ENCODE data around the gene PCDH9.

The PCDH9 gene

DNA sequence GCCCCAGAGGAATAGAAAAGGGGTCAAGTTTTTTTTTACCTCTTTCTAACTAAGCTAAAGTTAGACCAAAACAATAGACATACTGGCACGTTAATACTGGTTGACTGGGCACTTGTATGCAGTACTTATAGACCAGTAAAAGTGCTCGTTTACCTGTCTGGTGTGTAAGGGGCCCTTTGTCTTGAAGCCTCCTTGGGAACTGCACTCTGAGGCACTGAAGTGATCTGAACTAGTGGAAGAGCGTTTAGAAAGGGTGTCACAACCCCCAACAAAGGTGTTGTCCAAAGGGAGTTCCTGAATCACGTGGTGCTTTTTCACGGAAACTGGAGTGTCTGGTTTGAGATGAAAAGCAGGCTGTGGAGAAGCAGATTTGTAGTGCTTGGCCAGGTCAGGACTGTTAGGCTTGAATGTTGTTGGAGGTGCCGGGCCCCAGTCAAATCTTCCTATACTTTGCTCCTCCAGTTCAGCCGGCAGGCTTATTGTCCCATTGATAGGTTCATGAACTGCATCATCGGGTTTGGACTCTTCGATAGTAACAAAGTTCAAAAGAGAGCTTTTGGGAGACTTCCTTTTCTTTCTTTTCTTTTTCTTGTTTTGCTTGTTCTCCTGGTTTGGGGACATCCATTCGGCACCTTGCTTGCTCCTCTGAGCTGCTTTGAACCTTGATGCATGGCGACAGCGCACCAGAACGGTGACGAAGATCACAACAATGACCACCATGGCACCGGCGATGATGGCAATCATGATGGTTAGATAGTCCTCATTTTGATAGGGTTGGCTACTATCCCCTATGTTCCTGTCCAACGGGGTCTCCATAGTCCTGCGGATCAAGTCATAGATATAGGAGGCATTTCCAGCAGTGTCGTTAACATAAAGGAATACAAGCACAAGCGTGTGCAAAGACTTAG, 4.6 kb downstream of the PCDH9 start:
- DNase-seq: no peak

DNA sequence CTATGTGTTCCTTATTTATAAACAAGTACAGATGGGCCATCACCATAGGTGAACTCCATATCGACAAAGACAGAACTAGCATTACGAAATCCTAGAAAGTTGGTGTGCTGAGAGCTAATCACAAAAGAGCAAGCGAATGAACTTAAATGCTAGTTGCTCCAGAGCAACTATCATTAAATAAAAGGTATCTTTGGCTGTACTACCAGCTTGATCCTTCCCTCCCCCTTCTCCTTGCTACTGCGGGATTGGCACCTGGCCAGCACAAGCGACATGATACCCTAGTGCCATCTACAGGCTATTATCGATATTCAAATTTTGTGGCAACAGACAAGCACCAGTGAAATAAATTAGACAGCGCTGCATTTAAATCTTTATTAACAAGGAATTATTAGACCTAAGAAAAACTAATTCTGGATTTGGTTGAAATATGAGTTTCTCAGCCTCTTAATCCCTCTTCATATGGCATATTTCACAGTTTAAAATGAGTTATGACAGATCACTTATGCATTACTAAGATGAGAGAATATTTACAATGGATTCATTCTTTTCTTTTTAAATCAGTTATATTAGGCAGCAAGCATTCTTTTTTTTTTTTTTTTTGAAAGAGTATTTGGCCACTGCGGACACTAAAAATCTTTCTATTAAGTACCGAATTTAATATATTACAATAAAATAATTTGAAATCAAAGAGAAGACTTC, 5.8 kb downstream of the PCDH9 start:
- DNase-seq: peak; percentile 21 to 67 (median 52)

DNA sequence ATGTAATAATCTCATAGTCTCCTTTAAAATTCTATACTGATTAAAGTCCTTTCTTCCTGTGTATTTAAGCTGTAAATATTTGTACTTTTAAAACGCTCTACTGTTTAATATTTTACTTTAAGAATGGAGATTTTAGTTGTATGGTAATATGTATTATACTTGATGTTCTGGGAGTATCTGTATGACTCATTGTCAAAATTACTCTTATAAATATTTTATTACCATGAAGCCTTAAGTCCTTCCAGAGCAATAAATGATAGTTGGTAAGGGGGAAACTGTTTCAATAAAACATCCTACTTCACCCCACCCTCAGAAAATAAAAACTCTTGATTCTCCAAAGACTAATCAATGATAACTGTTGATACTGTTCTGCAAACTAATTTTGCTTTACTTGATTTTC, 6.4 kb downstream of the PCDH9 start:
- DNase-seq: no peak

DNA sequence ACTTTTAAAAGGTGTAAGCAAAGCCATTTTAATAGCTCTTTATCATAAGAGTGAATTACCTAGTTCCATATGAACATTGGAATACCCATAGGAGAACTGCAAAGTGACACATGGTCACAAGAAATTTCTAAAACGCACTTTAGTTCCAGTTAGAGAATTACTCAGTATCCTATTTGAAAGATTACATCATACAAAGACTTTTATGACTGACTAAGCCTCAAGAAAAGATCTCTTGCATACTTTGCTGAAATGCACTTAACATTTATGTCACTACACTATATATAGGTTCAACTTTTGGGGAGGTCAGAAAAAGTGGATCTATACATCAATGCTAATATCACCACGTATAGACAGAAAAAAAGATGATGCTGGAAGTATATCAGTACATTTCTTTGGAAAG, 7.1 kb downstream of the PCDH9 start:
- no peak for DNase-seq

DNA sequence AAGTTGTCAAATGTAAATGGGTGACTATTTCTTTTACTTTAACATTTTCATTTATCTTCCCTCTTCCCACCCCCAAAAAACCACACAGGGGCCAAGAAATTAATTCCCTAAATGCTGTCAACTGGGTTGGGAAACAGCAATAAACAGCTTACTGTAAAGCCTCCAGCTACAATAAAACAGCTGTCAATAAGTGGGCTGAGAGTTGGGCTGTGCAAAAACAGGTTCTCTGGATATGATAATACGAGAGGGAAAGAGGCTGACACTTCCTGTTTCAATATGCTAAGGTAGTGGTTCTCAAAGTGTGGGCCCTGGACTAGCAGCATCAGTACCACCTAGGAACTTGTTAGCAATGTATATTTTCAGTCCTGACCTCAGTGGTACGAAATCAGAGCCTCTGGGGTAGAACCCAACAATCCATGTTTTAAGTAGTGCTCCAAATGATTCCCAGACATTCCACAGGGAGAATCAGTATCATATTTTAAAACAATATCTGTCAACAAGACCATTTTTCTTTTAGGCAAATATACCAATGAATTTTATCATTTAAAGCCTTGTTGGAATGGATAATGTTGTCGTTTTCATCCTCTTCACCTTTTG, 8.4 kb downstream of the PCDH9 start:
- no peak for DNase-seq

DNA sequence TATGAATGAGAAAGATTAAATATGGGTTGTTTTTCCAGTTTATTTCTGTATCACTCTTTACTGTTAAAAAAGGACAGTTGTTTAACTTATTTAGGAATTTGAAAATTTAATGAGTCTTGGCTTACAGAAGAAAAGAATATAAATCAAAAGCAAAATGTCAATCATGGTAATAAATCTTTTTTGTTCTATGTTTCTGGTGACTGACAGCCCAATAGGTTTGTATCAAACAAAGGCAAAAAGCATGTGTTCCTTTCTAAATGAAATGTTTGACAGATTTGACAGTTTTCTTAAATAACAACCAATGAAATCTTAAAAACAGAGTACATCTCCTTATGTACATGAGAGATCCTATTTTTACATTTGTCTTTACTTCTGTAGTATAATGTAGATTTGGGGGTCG, 11.0 kb downstream of the PCDH9 start:
- DNase-seq: no peak

DNA sequence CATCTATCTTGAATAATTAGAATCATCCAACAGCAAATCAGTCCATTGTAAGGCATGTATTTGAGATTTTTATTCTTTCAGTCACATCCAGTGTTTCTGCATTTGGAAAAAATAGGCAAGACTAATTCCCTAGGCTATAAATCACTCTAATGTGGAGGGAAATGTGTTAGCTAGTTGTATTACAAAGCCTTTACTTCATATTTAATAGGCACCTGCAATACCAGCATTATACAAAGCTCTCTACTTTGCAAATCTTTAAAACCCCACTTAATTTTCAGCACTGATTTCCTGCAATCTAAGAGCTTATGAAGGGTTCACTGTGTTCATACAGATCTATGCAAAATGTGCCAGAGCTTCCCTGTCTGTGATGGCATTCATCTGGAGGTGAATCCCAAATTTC, 12.3 kb downstream of the PCDH9 start:
- DNase-seq: no peak

DNA sequence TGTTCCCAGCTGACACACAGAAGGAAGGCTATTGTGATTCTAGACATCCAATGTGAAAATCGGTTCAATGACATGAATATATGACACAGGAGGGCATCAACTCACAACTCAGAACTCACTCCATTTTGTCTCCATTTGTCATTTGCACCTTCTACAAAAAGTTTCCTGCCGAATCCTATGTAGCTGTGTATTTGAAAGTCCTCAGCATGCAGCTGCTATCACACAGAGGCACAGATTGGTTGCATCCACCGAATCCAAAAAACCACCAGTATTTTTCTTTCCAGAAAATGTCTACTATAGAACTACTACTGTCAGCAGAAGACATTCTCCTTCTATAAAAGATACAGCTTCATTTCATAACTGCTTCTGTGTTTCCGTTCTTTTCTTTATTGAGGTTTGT, 13.3 kb downstream of the PCDH9 start:
- no peak for DNase-seq

DNA sequence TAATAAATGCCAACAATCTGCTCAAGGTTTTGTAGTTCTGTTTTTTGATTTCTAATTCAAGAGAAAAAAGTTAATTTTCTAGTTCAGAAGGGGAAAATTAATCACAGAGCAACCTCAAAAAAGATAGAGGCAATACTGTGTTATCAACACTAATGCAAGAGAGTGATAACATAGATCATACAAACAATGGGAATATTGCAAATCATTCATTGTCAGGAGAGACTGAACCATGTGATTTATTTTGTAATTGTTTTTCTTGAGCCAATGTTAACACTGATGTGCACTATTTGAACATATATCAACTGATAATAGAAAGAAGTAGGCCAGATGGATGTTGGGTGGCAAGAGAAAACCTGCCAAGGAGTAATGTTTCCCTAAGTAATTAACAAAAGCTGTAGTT, 19.9 kb downstream of the PCDH9 start:
- DNase-seq: no peak

DNA sequence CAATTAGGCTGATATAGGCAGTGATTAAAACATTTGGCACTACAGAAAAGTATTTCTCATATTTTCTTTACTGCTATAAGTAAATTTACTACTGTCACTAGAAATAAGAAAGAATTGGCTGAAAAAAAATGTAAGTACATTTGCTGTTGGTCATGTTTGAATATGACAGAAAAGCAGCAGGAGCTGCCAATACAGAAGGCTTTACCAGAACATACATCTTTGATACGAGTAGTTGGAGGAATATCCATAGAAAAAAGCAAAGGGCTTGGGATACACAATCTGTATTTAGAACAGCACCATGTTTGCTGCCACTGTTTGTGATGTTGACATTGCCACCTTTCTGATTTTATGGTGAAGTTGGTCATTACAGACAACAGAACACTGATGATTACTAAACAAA, 21.6 kb downstream of the PCDH9 start:
- DNase-seq: no peak

DNA sequence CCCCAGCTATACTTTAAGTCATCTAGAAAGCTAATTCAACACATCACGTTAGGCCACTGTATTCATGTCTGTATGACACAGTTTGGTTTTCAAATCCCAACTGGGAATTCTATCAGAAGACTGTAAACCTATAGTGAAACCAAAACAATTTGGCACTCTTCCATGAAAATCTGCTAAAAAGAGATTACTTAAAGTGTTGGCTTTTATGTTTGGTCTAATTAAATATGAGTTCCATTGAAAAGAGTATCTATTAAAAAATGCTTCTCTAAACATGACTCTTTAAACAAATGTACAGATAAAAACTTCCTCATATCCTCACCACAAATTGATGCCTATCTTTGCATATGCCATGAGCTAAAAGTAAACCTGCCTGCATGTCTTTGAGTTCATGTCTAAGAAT, 25.4 kb downstream of the PCDH9 start:
- no peak for DNase-seq

DNA sequence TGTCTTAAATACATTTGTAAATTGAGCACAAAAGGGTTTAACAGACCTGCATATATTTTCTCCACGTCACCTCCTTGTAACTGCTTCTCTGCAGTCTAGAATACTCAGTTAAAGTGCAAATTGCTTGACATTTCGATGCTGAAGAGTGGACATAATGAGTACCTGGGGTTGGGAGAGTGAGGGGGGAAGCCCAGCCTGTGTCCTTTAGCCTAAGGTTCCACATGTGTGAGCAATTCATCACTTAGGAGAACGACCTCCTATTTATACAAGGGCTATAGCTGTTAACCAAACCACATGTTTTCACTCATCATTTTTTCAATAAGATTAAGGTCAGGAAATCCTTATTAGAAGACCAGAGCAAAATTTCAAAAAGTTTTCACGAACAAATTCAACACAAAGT, 29.5 kb downstream of the PCDH9 start:
- no peak for DNase-seq

DNA sequence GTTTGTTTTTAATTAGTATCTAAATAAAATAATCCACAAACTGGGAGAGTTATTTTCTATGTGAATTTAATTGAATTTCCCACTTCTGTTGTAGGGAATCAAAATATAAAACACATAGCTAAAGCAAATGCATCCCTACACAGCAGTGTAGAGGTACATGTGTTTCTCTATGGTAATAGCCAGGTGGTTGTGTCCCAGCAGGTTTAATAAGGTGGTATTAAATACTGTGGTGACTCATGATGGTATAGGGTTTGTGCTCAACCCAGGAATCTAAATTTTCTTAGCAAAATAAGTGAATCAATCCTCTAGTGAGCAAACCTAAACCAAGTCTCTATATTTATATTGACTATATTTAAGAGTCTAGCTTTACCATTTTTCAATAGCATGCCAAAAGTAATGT, 30.0 kb downstream of the PCDH9 start:
- DNase-seq: no peak

DNA sequence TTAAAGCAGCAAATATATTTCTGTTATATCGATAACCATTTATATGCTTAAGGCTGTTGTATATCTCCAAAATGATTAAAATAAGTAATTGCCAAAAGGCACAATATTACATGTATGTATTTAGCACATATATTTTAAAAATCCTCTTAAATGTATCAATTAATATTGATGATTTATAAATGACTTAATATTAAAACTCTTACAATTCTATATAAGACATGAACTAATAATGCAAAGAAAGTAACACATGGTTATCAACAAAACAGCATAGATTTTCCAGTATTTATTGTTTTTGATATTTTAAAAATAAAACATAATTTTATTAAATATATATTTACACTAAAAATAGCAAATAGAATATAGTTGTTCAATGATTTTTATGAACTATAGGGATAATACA, 32.4 kb downstream of the PCDH9 start:
- DNase-seq: no peak

DNA sequence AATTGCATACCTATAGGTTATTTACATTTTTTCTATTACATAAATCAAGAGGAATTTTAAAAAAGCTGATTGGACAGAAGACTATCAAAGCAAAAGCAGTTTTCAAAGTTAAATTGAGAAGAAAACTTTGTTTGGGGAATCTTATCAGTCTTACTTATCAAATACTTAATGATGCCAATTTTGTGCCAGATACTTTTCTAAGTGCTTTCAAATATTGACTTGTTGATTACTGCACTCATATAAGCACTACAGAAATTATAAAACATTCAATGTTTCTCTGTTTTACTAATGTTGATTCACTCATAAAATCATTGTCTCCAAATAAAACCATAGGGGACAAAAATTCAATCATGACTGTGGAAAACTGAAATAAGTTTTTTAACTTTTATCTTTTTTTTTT, 36.2 kb downstream of the PCDH9 start:
- no peak for DNase-seq

DNA sequence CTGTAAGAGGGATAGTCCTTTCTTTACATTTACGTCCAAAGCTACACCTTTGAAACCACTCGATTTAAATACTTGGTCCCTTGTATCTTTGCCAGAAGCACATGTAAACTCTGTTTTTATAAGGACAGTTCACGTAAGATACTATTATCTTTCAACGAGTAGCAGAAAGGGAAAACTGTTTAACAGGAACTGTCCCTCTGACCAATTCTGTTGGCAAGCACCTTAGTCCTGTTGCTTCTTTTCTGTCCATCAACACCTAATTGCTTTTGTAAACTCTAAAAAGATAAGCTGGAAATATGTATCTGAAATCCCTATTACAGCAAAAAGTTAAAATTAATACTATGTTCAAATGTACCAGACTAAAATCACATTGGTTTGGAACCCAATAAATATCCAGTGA, 37.4 kb downstream of the PCDH9 start:
- DNase-seq: no peak

DNA sequence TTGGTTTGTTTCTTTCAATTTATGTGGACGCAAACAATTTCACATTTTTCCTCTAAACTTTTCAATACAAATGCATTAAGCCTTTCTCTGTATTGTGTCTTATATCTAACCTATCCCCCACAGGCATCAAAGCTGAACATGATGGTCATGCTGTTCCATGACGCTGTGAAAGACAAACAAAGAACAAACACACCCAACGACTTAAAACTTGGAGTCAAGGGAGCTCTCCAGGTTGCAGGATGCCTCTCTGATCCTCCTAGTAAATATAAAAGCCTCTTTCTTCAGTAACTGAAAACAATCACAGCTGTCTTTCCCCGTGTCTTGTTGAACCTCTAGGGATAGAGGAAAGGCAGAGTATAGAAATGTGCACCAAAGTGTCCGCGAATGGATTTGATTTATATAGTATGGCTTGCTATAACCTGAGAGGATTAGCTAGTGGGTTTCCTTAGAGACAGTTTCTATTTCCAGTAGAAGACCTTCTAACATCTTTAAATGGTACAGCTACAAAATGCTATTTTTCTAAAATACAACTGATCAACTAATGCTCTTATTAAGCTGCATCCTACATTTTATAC, 43.1 kb downstream of the PCDH9 start:
- no peak for DNase-seq

DNA sequence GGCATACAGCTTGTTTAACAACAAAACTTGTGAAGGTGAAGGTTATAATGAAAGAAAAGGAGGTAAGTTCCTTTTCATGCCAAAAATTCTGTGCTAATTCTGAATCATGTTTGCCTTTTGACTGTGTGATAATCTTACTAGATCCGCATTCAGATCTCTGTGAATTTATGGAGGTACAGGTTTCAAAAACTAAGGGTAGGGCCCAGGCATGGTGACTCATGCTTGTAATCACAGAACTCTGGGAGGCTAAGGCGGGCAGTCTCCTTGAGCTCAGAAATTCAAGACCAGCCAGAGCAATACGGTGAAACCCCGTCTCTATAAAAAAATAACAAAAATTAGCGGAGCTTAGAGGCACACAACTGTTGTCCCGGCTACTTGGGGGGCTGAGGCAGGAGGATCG, 45.9 kb downstream of the PCDH9 start:
- no peak for DNase-seq

DNA sequence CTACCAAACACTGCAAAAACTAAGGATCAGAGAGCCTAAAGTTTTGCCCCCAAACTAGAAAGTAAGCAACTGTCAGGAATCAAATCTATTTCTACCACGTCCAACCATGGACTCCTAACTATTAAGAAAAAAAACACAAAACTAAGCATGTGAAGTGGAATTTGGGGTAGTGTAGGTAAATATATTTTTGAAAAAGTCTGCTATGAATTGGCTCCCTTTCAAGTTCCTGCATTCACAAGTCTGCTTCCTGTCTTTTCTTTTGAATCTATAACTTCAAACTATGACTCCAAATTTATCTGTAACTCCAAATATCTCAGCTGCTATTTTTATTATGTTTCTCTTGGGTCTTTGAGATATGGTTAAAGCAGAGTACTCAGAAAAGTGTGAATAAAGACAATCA, 47.0 kb downstream of the PCDH9 start:
- DNase-seq: no peak

DNA sequence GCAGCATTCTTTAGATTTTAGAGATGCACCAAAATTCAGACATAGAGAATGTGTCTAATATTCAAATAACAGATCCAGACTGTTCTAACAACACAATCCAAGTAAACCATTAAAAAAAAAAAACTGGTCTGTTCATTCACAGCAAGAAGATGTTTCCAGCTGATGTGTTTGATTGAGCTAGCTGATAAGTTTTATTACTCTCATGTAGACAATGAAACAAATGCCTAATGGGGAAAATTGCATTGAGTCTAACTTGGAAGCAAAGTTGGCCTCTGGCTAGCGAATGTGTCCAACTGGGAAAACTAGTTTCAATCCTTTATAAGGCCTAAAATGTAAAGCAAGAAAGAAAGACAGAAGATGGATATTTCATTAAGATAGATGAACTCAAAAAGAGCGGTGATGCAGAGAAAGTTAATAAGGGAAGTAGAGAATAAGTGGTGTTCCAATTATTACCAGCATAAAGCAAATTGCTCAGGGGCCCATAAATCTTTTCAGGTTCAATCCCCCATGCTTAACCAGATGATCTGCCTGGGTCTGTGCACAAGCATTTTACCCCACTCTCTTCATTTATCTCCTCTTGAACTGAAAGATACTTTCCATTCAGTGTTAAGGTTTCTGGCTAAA, 54.2 kb downstream of the PCDH9 start:
- no peak for DNase-seq

DNA sequence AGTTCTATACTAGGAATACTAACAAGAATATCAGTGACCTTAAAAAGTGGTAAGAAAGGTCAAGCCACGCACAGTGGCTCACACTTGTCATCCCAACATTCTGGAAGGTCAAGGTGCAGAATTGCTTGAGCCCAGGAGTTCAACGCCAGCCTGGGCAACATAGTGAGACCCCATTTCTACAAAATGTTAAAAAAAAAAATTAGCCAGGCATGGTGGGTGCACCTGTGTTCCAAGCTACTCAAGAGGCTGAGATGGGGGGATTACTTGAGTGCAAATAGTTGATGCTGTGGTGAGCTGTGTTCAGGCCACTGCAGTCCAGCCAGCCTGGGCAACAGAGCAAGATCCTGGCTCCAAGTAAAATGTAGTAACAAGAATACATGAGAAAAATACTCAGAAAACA, 61.8 kb downstream of the PCDH9 start:
- DNase-seq: no peak

DNA sequence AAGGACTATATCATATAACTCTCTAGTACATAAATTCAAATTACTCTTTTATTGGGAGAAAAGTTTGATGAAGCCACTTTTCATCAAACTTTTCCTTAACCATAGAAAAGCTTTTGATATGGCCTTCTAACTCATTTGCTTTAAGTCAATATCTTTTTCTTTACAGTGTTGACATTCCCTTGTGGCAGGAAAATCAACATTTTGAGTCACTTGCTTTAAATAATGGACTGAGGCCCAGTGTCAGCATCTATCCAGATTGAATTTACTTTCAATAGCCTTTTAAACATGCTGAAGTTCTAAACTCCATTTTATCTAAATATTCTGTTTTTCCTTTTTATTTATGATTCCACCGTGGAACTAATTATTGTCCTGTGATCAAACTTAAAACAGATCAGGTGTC, 62.7 kb downstream of the PCDH9 start:
- DNase-seq: no peak

DNA sequence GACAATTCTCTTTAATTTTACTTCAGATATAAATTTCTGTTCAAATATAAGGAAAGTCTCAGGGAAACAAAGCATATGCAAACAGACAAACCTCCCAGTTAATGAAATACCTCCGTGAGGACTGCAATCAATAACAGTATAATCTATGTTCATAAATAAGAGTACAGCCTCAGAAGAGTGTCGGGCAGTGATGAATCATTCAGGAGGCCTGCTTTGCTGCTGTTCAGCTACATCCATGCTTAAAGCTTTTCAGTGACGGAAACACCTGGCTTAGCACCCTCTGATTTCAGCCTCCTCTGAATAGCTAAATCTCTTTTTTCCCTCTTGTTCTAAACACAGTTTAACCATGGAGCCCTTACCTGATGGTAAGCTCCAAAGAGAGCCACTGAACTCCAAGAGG, 69.0 kb downstream of the PCDH9 start:
- DNase-seq: no peak

All from stimulated activated naive CD4-positive, alpha-beta T cell (primary cell).